Activated T-cell treated with anti-CD3 and anti-CD28 coated beads for 48 hours (primary cell): Measurements from ENCODE around the gene JARID2.
"Not testable (repeated sequence)": the region's sequence is repeated elsewhere in the genome, so short reads cannot be mapped to it uniquely, and the experiment has no call there.

ENCODE experiments used
- DNase-seq: peaks from one replicate; pipeline ENCODE4 v3.0.0-alpha.2; 2020; ENCODE audit warnings: low read depth

The JARID2 gene

DNA sequence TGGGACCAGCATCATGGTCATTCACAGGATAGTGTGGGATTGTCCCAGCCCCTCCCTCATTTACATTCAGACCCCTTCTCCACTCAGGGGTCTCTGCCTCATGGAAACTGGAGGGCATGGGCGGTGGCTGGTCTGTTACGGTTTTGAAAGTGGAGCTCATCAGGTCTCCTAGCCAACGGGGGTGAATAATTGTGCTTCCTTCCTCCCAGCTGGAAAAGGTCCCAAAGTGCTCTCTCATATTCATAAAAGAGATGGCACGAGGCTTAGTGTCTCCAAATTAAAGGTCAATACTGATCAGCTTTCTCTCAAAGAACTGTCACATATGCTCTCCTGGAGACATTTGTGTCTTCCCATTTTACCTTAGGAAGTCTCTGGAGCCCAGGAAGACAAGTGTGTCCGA lies 19.9 kb downstream of the JARID2 start:
- no peak for DNase-seq

DNA sequence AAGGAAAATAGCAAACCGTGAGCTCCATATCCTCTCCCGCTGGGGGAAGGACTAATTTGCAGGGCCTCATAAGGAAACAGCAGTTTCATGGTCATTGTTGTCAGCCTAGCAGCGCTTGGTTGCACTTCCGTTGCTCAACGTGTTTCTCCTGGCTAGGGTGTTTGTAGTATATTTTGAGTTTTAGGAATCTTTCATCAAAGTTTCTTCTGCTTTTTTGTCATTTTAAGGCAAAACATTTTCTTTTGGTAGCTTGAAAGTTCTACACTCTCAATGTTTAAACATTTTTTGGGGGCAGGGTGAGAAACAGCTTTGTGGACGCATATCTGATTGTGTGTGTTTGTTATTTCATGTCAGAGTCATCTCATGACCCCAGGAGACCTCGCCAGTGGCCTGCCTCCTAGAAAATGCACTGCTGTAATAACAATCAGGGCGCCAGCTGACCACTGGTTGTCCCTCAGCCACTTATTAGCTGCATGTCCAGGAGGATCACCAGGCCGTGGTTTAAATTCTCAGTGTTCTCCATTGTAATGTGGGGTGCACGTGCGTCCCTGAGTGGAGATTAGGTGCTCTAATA lies 20.6 kb downstream of the JARID2 start:
- no peak for DNase-seq

DNA sequence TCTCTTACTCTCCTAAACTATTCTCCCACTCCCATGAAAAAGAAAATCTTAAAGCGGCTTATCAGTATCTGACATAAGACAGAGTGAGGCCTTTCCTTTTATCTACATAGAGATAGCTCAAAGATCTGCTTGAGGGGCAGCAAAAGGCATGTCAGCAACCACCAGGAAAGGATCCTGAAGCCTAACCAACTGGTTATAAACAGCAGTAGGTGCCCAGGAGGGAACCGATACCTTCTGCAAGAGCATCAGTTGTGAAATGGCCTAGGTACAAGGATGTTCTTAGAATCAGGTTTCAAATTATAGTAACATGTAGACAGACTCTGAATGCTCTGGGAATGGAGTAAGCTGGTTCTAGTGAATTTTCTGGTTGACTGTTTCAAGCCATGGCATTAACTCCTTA lies 21.4 kb downstream of the JARID2 start:
- DNase-seq: no peak

DNA sequence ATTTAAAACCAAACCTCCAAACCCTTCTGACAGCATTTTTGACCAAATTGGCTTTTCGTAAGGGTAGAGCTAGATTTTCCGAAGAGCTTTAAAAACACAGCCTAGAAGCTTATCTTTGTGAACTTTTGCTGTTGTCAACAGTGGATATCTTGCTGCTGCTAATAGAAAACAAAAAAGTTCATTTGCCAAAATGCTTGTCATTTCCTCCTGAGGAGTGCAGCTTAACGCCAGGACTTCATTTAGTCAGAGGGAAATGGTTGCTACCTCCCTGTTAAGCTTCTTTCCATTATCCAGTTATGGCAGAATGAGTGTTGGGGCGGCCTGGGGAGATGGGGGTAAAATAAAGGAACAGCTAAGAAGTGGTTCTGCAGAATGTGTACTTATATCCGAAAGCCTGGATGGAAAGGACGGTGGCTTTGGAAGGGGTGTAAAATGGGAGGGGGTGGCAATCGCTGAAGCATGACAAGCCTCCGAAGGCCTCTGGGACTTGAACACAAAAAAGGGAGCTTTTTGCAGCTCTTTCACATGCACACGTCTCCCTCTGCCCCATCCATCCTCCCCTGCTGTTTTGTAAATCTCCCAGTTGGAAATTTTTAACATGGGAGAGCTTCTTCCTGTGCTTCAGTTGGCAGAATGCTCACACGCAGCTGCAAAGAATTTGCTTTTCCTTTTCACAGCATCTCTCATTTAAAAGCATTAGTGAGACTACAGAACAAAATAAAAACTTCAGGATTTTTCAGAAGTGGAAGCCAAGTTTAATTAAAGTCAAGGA lies 22.5 kb downstream of the JARID2 start:
- DNase-seq: no peak

DNA sequence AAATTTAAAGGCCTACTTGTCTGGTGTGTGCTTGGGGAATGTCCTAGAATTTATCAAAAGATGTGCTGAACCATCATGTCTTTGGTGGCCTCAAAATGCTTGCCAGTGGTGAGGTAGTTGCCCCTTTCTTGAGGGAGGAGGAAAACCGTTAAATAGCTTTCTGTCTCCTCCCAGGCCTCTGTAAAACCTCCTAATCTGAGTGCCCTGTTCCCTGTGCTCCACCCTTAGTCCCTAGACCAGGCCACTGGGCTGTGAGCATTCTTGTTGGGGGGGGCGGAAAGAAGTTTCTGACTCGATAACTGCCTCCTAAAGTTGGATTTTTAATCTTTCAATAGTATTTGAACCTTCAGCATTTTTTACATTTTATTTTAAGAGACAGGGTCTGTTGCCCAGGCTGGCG lies 23.1 kb downstream of the JARID2 start:
- no peak for DNase-seq

DNA sequence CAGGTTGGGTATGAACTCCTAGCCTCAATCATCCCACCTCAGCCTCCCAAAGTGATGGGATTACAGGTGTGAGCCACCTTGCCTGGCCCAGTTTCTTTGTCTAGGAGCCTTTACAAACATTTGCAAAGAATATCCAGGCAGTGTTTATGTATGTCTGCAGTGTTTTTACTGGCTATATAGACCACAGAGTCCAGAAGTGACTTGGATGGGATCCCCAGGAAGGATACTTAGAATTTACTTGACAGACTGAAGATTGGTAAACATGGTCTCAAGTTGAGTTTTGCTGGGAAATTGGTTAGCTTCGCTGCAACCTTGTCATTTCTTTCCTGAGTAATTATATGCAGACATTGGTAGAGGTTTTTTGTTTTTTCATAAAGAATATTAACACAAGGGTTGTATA lies 23.8 kb downstream of the JARID2 start:
- no peak for DNase-seq

DNA sequence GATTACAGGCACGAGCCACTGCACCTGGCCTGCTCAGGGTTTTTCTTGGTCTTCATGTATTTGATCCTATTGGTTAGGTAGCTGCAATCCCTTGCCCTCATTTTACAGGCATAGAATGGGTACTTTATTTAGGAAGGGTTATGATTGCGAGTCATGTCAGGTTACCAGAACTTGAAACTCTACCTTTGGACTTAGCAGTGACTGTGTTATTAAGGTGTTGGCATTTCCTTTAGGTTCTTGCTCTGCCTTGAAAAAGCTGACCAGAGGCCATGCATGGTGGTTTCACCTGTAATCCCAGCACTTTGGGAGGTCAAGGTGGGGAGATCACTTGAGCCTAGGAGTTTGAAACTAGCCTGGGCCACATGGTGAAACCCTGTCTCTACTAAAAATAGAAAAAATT lies 24.5 kb downstream of the JARID2 start:
- no peak for DNase-seq

DNA sequence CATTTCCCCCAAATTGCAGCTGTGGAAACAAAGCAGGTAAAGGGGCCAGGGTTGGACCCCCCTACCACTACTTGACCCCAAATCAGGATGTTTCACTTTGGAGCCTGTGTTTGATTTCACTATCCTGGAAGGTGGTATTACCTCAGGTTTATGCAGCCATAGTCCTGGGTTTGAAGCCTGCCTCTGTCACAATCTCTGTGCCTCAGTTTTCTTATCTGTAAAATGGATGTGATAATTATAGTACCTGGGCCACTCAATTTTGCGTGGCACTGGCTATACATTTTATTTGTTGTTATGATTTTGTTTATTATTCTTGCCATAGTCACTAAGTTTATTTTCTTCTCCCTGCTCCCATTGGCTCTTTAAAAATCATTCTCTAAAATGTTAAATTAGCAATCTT lies 26.7 kb downstream of the JARID2 start:
- no peak for DNase-seq

DNA sequence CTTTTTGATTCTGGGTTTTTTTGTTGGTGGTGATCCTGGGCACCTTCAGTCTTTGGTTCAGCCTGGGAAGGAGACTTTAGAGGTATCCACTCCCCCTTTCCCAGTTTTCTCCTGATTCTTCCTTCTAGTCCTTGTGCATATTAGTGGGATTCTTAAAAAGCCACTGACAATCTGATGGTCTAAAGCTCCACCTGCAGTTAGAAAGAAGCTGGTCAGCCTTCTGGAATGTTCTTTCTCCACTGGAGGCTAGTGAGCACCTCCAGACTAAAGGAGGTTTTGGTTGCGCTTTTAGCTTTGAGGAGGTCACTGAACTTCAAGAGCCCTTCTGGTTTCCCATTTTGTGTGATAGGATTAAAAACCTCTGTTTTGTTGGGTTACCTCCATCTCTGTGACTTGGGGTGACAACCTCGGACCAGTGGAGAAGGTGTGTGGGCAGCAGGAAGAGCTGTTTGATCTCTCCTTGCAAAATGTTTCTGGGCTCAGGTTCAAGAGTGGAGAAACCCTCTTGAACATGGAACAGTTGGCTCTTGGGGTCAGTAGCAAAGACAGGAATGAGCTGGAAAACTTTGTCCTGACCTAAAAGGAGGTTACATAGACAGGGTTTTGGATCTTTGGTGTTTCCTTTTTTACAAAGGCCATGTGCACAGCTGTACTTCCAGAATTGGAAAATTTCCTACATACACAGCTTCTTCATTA lies 29.0 kb downstream of the JARID2 start:
- DNase-seq: no peak

DNA sequence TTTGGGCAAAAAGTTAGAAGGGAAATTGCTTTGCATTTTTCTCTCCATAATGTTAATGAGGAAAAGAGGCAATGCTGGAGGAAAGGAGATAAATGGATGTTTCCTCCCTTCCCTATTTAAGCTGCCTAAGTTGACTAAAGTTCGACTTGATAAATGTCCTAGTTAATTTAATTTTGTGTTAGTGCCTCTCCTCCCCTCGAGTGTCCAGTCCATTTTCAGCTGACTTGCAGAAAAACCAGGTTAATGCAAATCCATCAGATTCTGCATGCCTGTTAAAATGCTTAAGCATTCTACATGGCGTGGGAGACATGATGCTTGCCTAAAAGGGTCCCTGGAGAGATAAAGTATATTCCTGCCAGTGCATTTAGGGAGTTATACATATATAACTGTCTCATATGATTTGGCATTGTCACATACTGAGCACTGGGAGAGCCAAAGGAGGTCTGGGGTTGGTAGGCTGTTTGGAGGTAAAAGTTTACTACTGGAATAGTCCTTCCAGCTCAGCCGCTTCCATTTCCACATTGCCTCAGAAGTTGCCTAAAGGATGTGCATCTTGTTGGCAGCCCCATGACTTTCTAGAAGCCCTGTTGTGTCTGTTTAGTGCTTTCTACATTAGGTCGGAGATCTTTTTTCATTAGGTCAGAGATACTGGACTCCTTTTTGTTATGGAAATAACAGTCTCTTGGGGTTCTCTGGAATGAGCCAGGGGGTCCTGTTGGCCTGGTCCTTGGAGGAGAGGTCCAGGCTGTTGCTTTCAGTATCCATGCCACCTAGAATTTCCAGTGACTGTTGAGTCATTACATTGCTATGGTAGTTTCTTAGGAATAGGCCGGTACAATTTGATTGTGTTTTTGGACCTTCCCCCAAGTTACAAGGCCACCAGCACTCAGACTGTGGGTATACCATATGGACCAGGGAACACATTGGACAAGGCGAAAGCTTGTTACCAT lies 30.4 kb downstream of the JARID2 start:
- DNase-seq: no peak

DNA sequence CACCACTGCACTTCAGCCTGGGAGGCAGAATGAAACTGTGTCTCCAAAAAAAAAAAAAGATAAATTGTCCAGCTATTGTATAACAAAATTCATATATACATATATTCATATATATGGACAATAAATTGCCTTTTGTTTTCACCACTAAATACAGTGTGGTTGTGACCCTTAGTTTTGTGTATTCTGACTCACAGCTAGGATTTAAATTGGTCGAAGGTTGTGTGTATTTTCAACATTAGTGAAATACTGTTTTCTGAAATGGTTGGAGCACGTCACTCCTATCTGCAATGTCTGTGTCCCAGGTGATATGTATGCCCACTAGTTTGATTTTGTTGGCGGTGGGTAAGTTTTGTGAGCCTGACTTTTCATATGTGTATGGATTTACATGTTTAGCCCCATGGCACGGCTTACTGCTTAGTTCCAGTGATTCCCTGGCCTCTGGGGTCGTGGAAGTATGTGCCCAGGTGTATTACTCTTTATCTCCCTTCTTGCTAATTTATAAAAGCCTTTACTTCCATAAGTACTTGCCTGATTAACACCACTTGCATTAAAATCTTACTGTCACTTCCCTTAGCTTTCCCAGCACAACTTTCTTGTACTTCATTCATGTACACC lies 33.3 kb downstream of the JARID2 start:
- no peak for DNase-seq

DNA sequence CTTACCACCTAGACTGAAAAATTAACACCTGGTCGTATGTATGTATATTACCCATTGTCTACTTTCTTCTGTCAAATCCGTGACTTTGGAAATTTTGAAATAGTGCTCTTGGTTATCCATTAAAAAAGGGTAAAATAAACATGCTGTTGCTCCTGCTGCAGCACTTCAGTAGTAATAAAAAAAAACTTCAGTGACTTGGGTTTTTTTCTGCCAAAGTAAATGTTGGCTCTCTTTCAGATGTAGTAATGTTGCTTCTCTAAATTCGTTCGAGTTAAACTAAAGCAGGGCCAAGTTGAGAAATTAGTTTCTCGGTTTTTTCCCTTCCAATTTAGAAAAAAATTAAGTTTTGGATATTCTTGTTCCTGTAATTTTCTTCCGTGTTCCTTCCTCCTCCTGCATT lies 34.2 kb downstream of the JARID2 start:
- DNase-seq: no peak

DNA sequence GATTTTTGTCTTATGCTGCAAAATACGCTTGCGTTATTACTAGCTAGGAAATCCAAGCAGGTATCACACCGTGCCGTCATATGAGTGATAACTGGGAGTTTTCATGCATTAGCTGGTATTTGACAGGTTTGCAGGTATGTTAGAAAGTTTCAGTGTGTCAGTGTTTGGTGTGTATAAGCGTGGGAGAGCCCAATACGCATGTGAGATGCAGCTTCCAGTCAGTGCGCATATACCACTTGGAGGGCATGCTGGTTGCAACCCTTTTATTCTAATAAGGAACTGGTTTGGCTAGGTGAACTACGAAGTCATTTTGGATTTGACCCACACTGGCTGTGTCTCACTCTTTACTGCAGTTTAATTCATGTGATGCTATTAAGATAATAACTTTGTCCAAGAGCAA lies 35.1 kb downstream of the JARID2 start:
- DNase-seq: no peak

DNA sequence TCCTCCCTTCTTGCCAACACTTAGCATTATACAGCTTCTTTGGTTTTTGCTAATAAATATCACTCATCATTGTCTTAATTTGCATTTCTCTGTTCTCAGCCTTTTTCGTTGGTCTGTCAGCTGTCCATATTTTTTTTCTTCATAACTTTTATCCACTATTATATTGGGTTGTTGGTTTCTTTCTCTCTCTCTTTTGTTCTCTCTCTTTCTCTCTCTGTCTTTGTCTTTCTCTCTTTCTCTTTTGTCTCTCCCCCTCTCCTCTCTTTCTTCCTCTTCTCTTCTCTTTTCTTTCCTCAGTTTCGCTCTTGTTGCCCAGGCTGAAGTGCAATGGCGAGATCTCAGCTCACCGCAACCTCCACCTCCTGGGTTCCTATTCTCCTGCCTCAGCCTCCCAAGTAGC lies 36.5 kb downstream of the JARID2 start:
- DNase-seq: no peak

DNA sequence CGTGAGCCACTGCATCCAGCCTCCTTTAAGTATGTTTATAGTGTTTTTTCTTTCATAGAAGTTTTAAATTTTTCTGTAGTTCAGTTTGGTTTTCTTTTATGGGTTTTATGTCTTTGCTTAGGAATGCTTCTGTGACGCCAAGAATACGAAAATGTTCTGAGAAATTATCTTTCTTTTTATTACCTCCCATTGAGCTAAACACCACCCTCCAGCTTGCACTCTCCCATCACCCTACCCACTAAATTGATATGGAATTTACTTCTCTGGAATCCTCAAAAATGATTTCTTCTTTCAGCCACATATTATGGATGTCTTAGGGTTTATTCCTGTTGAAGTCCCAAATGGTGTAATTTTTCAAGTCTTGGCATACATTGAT lies 38.1 kb downstream of the JARID2 start:
- DNase-seq: no peak

DNA sequence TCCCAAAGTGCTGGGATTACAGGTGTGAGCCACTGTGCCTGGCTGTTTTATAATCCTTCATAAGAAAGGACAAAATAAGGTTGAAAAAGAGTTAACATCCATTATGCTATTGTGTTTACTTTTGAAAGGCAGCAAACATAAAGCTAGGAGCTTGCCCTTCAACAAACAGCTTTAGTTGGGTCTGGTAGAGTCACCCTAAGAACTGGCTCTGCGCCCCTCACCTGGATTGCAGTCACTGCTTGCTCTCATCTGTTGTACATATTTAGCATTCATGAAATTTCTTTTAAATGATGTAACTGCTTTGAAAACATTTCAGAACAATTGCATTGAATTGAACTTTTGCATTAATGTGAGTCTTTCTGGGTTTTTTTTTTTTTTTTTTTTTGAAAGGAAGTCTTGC lies 38.9 kb downstream of the JARID2 start:
- DNase-seq: no peak

DNA sequence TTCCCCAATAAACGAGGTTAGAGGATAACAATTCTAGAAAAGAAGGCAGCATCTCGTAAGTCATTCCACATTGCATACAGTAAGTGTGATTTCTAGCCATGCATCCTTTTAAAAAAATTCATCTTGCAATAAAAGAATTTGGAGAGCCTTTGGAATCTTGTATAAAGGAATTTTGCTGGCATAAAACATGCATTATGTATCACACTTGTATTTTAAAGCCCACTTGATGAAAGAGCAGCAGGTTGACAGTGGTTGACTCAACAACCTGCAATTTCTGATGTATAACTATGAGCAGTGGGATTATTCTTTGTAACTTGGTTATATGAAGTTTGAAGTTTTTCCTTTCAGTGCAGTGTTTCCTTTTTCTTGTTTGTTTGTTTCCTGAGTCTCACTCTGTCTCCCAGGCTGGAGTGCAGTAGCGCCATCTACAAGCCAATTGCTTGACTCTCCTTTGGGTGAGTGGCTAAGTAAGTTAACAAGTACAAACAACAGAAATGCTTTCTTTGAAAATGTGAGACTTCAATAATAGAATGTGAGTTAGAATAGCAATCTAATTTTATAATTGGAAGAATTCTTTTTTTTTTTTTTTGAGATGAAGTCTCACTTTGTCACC lies 39.9 kb downstream of the JARID2 start:
- no peak for DNase-seq

DNA sequence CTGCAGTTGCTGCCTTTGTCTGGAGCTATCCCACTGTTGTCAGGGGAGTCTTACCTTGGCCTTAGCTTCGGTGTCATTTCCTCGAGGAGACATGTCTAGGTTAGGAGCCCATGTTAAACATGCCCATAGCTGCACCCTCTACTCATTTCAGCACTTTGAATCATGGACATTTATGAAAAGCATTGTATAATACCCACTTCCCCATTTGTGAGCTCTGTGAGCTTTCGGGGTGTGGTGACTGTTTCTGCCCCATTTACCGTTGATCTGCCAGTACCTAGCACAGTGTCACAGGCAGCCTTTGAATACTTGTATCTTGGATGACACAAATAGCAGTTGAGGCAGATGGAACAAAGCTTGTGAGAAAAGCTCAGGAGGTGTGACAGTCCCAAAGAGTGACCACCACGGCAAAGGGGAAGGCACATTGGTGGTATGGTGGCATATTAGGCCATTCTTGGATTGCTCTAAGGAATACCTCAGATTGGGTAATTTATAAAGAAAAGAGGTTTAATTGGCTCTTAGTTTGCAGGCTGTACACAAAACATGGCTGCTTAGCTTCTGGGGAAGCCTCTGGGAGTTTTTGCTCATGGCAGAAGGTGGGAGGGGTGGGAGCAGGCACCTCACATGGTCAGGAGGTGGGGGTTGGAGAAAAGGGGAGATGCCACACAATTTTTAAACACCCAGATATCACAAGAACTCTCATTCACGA lies 42.0 kb downstream of the JARID2 start:
- no peak for DNase-seq

DNA sequence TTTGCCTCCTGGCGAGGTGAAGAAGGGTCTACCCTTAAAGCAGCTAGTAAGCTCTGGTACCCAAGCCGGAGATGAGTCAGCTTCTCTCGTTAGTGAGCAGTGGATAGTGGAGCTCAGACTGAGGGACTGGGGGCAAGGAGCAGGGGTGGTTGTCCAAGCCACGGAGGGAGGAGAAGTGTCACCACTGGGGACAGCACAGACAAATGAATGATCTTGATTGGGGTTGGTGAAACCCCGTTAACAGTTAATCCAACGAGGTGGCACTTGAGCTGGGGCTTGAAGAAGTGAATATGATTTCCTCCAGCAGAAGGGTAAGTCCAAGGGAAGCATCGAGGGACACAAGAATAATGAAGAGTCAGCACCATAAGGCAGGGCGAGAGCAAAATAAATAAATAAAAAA lies 43.0 kb downstream of the JARID2 start:
- DNase-seq: no peak

DNA sequence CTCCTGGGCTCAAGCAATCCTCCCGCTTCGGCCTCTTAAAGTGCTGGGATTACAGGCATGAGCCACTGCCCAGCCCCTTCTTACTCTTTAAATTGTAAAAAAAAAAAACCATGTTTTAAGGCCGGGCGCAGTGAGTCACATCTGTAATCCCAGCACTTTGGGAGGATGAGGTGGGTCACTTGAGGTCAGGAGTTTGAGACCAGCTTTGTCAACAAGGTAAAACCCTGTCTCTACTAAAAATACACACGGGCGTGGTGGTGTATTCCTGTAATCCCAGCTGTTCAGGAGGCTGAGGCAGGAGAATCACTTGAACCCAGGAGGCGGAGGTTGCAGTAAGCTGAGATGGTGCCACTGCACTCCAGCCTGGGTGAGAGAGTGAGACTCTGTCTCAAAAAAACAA lies 43.6 kb downstream of the JARID2 start:
- not testable (repeated sequence) for DNase-seq
